Measurements from ENCODE around the gene SIGLEC14. TPM values are rescaled to one million over a fixed set of nuclear protein-coding genes. Genes with fewer than 3 reads are reported as not detected.

Gene SIGLEC14
- total RNA-seq, 1 experiment from 2014 or later = not detected

Small RNAs within 50 kb of the gene (small RNA-seq; reads per million reads assigned to genes)
- 0 reads per million in 2 experiments for gene AC018755.2
- 0 reads per million in 2 experiments for gene MIR125A
- gene MIR99B = 0 reads per million in 2 experiments
- gene MIRLET7E = 0 reads per million in 2 experiments

Other genes with a start within 250 kb of the SIGLEC14 start
- gene SIGLEC10, start 229.2 kb downstream of the SIGLEC14 start, total RNA-seq (2014; rRNA removed; shearing (Covaris generic)) = not detected in 2 replicates
- not detected in 2 replicates for gene SIGLEC8, start 188.4 kb downstream of the SIGLEC14 start, total RNA-seq (2014; rRNA removed; shearing (Covaris generic))
- not detected in 2 replicates for gene CEACAM18, start 168.3 kb downstream of the SIGLEC14 start, total RNA-seq (2014; rRNA removed; shearing (Covaris generic))
- gene SIGLEC12, start 145.0 kb downstream of the SIGLEC14 start, total RNA-seq (2014; rRNA removed; shearing (Covaris generic)) = not detected in 2 replicates
- not detected in 2 replicates for gene SIGLEC6, start 115.2 kb downstream of the SIGLEC14 start, total RNA-seq (2014; rRNA removed; shearing (Covaris generic))
- gene ZNF175, start 75.5 kb downstream of the SIGLEC14 start, total RNA-seq (2014; rRNA removed; shearing (Covaris generic)) = 2.9 and 3.4 TPM in 2 replicates
- not detected in 2 replicates for gene SIGLEC5, start 16.4 kb downstream of the SIGLEC14 start, total RNA-seq (2014; rRNA removed; shearing (Covaris generic))
- 3.5 and 4.7 TPM in 2 replicates for gene SPACA6, start 46.5 kb upstream of the SIGLEC14 start, total RNA-seq (2014; rRNA removed; shearing (Covaris generic))
- gene HAS1, start 77.2 kb upstream of the SIGLEC14 start, total RNA-seq (2014; rRNA removed; shearing (Covaris generic)) = not detected in 2 replicates
- not detected in 2 replicates for gene FPR1, start 105.1 kb upstream of the SIGLEC14 start, total RNA-seq (2014; rRNA removed; shearing (Covaris generic))
- not detected in 2 replicates for gene FPR2, start 114.4 kb upstream of the SIGLEC14 start, total RNA-seq (2014; rRNA removed; shearing (Covaris generic))
- not detected in 2 replicates for gene FPR3, start 148.3 kb upstream of the SIGLEC14 start, total RNA-seq (2014; rRNA removed; shearing (Covaris generic))
- gene ZNF577, start 241.1 kb upstream of the SIGLEC14 start, total RNA-seq (2014; rRNA removed; shearing (Covaris generic)) = 0.63 and 1.0 TPM in 2 replicates